HG03354 (cell line): ENCODE results near the gene TFIP11.

Source experiments
- ATAC-seq: cut with Tn5 transposase; IDR thresholded peaks from one replicate; pipeline ENCODE4 v1.9.1; 2021; ENCODE audit warnings: mild to moderate bottlenecking; ENCODE audit not compliant: unreplicated experiment, poor library complexity, severe bottlenecking

TFIP11 gene

GRCh38 chr22:26482161-26482560, 30.1 kb downstream of the TFIP11 start:
- no peak for ATAC-seq

- ATAC-seq, result no peak
These were observed 30.6 kb downstream of the TFIP11 start for GRCh38 chr22:26481694-26482093.

GRCh38 chr22:26481112-26481693, 31.1 kb downstream of the TFIP11 start:
- no peak for ATAC-seq

- ATAC-seq, result no peak
These were observed 31.7 kb downstream of the TFIP11 start for GRCh38 chr22:26480611-26480932.

- no peak for ATAC-seq
These were observed 32.3 kb downstream of the TFIP11 start for GRCh38 chr22:26479792-26480610.

GRCh38 chr22:26479043-26479791, 33.1 kb downstream of the TFIP11 start:
- ATAC-seq, result no peak

GRCh38 chr22:26477341-26477731, 34.9 kb downstream of the TFIP11 start:
- no peak for ATAC-seq

- no peak for ATAC-seq
These were observed 35.5 kb downstream of the TFIP11 start for GRCh38 chr22:26476705-26477340.

GRCh38 chr22:26474682-26475081, 37.6 kb downstream of the TFIP11 start:
- no peak for ATAC-seq

- no peak for ATAC-seq
These were observed 40.8 kb downstream of the TFIP11 start for GRCh38 chr22:26471522-26471921.

- ATAC-seq, result no peak
These were observed 41.5 kb downstream of the TFIP11 start for GRCh38 chr22:26470807-26471206.

- ATAC-seq, result no peak
These were observed 46.1 kb downstream of the TFIP11 start for GRCh38 chr22:26466196-26466595.

GRCh38 chr22:26464312-26464711, 48.0 kb downstream of the TFIP11 start:
- no peak for ATAC-seq

- ATAC-seq, result no peak
These were observed 48.6 kb downstream of the TFIP11 start for GRCh38 chr22:26463688-26464087.

GRCh38 chr22:26463101-26463661, 49.1 kb downstream of the TFIP11 start:
- no peak for ATAC-seq

- ATAC-seq, result no peak
These were observed 49.6 kb downstream of the TFIP11 start for GRCh38 chr22:26462641-26463040.

- ATAC-seq, result no peak
These were observed 50.2 kb downstream of the TFIP11 start for GRCh38 chr22:26462051-26462450.

GRCh38 chr22:26461188-26461810, 51.0 kb downstream of the TFIP11 start:
- no peak for ATAC-seq

- no peak for ATAC-seq
These were observed 52.1 kb downstream of the TFIP11 start for GRCh38 chr22:26460202-26460601.
